ENCODE data around the gene PSMC3IP.
A peak's percentile ranks its signal among the peaks of the same experiment; 100 is the strongest.
"Not testable (repeated sequence)": the region's sequence is repeated elsewhere in the genome, so short reads cannot be mapped to it uniquely, and the experiment has no call there.

The PSMC3IP gene

GRCh38 chr17:42563143-42563509 lies 14.4 kb downstream of the PSMC3IP start:
- no peak for TF ChIP-seq CTCF (conservative IDR thresholded peaks at IDR 0.05)
- TF ChIP-seq ZFX (IDR thresholded peaks at IDR 0.05), result no peak
- peak overlapping the region; percentile 93 for H3K27ac ChIP-seq

DNA sequence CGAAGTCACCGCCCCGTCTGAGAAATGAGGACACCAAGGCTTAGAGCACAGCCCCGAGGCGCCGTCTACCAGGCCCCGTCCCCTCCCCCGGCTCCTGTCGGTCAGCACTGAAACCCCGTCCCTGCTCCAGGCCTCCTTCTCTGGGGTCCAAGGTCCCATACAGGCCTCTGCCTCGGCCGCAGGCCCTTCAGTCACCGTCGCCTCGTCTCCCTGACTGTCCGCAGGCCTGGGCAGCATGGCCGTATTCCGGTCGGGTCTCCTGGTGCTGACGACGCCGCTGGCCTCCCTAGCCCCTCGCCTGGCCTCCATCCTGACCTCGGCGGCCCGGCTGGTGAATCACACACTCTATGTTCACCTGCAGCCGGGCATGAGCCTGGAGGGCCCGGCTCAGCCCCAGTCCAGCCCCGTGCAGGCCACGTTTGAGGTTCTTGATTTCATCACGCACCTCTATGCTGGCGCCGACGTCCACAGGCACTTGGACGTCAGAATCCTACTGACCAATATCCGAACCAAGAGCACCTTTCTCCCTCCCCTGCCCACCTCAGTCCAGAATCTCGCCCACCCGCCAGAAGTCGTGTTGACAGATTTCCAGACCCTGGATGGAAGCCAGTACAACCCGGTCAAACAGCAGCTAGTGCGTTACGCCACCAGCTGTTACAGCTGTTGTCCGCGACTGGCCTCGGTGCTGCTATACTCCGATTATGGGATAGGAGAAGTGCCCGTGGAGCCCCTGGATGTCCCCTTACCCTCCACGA lies 15.0 kb downstream of the PSMC3IP start:
- peak overlapping the region; percentile 93 for H3K27ac ChIP-seq
- peak; percentile 77 for TF ChIP-seq ZFX (IDR thresholded peaks at IDR 0.05)
- TF ChIP-seq CTCF (conservative IDR thresholded peaks at IDR 0.05), result no peak

DNA sequence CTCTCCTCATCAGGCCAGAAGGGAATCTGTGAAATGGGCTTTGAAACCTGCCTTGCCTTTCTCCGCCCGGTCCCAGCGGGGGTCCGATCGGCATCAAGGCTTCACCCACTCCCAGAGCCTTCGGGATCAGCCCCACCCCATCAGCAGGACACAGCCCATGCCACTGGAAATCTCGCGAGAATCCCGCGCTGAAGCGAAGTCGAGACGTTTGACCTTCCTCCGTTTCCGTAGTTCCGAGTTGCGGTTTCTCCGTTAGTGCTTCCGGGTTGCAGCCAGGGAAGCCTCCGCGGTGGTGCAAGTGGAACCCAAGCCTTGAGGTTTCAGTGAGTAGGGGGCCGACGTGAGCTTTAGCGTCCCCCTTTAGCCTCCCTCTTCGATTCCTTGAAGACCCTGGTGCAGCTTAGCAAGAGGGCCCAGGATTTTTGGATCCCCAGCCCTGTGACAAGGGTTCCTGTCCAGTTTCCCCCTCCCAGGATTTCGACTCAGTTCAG lies 15.6 kb downstream of the PSMC3IP start, which contains the start of gene COASY:
Gene COASY, plus strand, starts transcription at position 252 of the 491 bp plus-strand sequence. CDS start 475 bp downstream, outside the sequence.
- TF ChIP-seq ZFX (IDR thresholded peaks at IDR 0.05), result no peak
- TF ChIP-seq CTCF (conservative IDR thresholded peaks at IDR 0.05), result no peak
- peak within 1 kb of the TSS; percentile 93 for H3K27ac ChIP-seq

- TF ChIP-seq ZFX (IDR thresholded peaks at IDR 0.05), result no peak
- TF ChIP-seq CTCF (conservative IDR thresholded peaks at IDR 0.05), result no peak
- H3K27ac ChIP-seq, result no peak overlapping the region
Measured at GRCh38 chr17:42560246-42560645, 17.3 kb downstream of the PSMC3IP start.

- H3K27ac ChIP-seq, result no peak overlapping the region
- TF ChIP-seq CTCF (conservative IDR thresholded peaks at IDR 0.05), result no peak
- TF ChIP-seq ZFX (IDR thresholded peaks at IDR 0.05), result no peak
Measured at GRCh38 chr17:42559075-42559474, 18.5 kb downstream of the PSMC3IP start.

DNA sequence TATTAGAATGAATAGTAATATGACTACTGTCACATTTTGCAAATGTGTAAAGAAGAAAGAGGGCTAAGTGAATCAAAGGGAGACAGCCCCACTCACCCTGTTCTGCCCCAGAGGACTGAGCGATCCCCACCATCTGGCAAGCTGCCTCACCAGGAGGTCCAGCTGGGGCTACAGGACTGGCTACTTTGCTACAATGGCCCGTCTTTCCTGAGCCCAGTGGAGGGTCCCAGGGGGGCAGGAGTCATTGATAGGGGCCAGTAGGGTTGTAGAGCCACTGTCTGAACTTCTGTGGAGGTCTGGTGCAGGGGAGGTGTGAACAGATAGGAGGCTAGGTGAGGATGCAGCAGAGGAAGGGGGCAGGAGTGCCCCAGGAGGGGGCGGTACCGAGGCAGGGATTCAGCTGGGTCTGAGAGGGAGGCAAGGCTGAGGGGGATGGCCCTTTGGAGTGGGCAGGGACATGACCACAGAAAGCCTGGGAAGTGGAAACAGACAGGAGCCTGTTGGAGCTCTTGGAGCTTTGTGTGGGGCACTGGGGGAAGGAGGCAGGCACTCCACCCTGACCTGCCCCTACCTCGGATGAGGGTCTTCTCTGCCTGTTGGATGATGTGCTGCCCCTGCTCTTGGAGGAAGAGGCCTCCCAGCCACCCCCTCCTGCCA lies 21.4 kb downstream of the PSMC3IP start:
- H3K27ac ChIP-seq, result not testable (repeated sequence)

DNA sequence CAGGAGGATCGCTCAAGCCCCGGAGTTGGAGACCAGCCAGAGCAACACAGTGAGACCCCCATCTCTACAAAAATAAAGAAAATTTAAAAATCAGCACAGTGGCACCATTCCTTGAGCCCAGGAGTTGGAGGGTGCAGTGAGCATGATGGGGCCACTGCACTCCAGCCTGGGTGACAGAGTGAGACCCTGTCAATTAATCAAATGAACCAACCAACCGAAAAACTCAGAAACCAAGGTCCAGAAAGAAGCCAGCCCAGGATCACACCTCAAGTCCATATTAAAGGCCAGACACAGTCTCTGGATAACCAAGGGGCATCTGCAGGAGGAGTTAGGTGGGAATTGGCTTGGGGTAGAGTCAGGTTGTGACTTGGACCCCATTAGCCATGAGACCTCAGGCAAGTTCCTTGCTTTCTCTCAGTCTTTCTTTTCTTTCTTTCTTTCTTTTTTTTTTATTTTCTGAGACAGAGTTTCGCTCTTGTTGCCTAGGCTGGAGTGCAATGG lies 22.4 kb downstream of the PSMC3IP start:
- H3K27ac ChIP-seq, result peak overlapping the region; percentile 95
- TF ChIP-seq CTCF (conservative IDR thresholded peaks at IDR 0.05), result no peak
- TF ChIP-seq ZFX (IDR thresholded peaks at IDR 0.05), result no peak

All from C4-2B (cell line).